Body of pancreas (tissue), 4 donors: ENCODE measurements around the gene CASZ1. TPM values are rescaled to one million over a fixed set of nuclear protein-coding genes. Genes with fewer than 3 reads are reported as not detected.

Source experiments
- ATAC-seq: fragments of 150-250 bp; one replicate; pipeline ENCODE4 v1.9.1; 2016
- DNase-seq, 4 donors: peaks; one replicate each; pipeline ENCODE4 v3.0.0-alpha.2; 2019
- H3K27ac ChIP-seq, 4 donors: fragments of 200-600 bp; sonication (generic); 1 replicate in 3 of 4; 2 replicates in 1 of 4; pipeline versions ENCODE4 v1.5.1 to v1.6.1; 2016 to 2019; ENCODE audit warnings: mild to moderate bottlenecking in 1 of 4, mixed read lengths in 1 of 4, moderate library complexity in 1 of 4
- H3K27me3 ChIP-seq, 2 donors: fragments of 200-600 bp; sonication (generic); one replicate each; pipeline ENCODE4 v1.6.0; 2016; ENCODE audit warnings: mild to moderate bottlenecking in 1 of 2
- H3K36me3 ChIP-seq, 2 donors: fragments of 200-600 bp; sonication (generic); replicated peaks in 1 of 2; 2 replicates each; pipeline ENCODE4 v1.5.1; 2016; ENCODE audit warnings: low read depth in 2 of 2; ENCODE audit not compliant: insufficient read depth in 1 of 2
- H3K4me1 ChIP-seq: fragments of 200-600 bp; sonication (generic); one replicate; pipeline ENCODE4 v1.6.0; 2016
- H3K4me3 ChIP-seq, 2 donors: fragments of 200-600 bp; sonication (generic); 1 replicate in 1 of 2; 2 replicates in 1 of 2; pipeline ENCODE4 v1.5.1; 2016 to 2019
- H3K9me3 ChIP-seq, 3 donors: fragments of 200-600 bp; sonication (generic); 1 replicate in 2 of 3; 2 replicates in 1 of 3; pipeline ENCODE4 v1.5.1; 2016
- CTCF ChIP-seq, 7 experiments: fragments of 450-650 bp in 4 of 7; fragments of 200-600 bp in 3 of 7; sonication (generic) in 3 of 7; IDR thresholded peaks; one replicate each; pipeline ENCODE4 v1.5.1; 2016 to 2019; ENCODE audit warnings: antibody characterized with exemption in 7 of 7
- POLR2A ChIP-seq, 3 donors: fragments of 450-650 bp; IDR thresholded peaks; one replicate each; pipeline ENCODE4 v1.6.1; 2016; ENCODE audit warnings: antibody characterized with exemption in 3 of 3, mild to moderate bottlenecking in 2 of 3
- WGBS, 2 donors: methylation state at CpG; one replicate each; pipeline ENCODE4 v1.1.5; 2017; 5-methylcytosine and 5-hydroxymethylcytosine counted together
- intact Hi-C: fragments of 100-400 bp; cut with DNase I; formaldehyde crosslinking; loops from one replicate; pipeline ENCODE4 v1.15.1; 2023
- total RNA-seq, 2 donors: library from RNA; depleted of rRNA; stranded (reverse); fragments of >200 nt; gene quantifications; one replicate each; pipeline ENCODE4 v1.1.0, GENCODE V29; 2016

CASZ1 gene
- total RNA-seq, 2 donors from 2014 or later, result 9.3 to 14.2 TPM

GRCh38 chr1:10833630-10834557 lies 37.4 kb upstream of the CASZ1 start:
- H3K9me3 ChIP-seq, result no peaks in the 10 kb centered on the region
- H3K27ac ChIP-seq, result no peak overlapping the region
- H3K4me3 ChIP-seq, result no peak overlapping the region
- DNase-seq (no peak), ATAC-seq (no peak)
- no peak for TF ChIP-seq POLR2A (IDR thresholded peaks at IDR 0.05)
- TF ChIP-seq CTCF (IDR thresholded peaks at IDR 0.05), result no peak
- H3K36me3 ChIP-seq, result no peaks in the 10 kb centered on the region
- H3K27me3 ChIP-seq, result no peaks in the 10 kb centered on the region
- 66 to 69% methylated on average over 9 of the region's 9 CpGs for WGBS, 2 donors
- intact Hi-C loops, result no loop called here
- H3K4me1 ChIP-seq, result peaks cover 7% of the 10 kb centered on the region

- H3K27me3 ChIP-seq, result no peaks in the 10 kb centered on the region
- DNase-seq, result no peak
- no peaks in the 10 kb centered on the region for H3K36me3 ChIP-seq
- no peak for TF ChIP-seq CTCF (IDR thresholded peaks at IDR 0.05)
- TF ChIP-seq POLR2A (IDR thresholded peaks at IDR 0.05), result no peak
- no peaks in the 10 kb centered on the region for H3K9me3 ChIP-seq
- WGBS, 2 donors, result 56 to 78% methylated on average over 3 of the region's 3 CpGs
- intact Hi-C loops, result no loop called here
- peaks cover 16% of the 10 kb centered on the region for H3K4me1 ChIP-seq
- no peak for ATAC-seq
- no peak overlapping the region for H3K27ac ChIP-seq
- H3K4me3 ChIP-seq, result no peak overlapping the region
These were observed 36.3 kb upstream of the CASZ1 start for GRCh38 chr1:10832703-10833102.

GRCh38 chr1:10830961-10831668 lies 34.7 kb upstream of the CASZ1 start:
- DNase-seq, result no peak
- Histone ChIP-seq H3K27me3 (no peaks in the 10 kb centered on the region), H3K36me3 (no peaks in the 10 kb centered on the region), H3K4me3 (no peak overlapping the region), H3K9me3 (no peaks in the 10 kb centered on the region), H3K27ac (no peak overlapping the region), H3K4me1 (peaks cover 20% of the 10 kb centered on the region)
- intact Hi-C loops, result no loop called here
- TF ChIP-seq CTCF (IDR thresholded peaks at IDR 0.05), result no peak
- TF ChIP-seq POLR2A (IDR thresholded peaks at IDR 0.05), result no peak
- no peak for ATAC-seq
- 68 to 78% methylated on average over 4 to 10 of the region's 10 CpGs for whole genome bisulfite sequencing, 2 donors

GRCh38 chr1:10829965-10830515 lies 33.6 kb upstream of the CASZ1 start:
- Histone ChIP-seq H3K27ac (no peak overlapping the region), H3K4me1 (peaks cover 13% of the 10 kb centered on the region), H3K9me3 (no peaks in the 10 kb centered on the region), H3K4me3 (no peak overlapping the region), H3K27me3 (no peaks in the 10 kb centered on the region), H3K36me3 (no peaks in the 10 kb centered on the region)
- intact Hi-C loops, result no loop called here
- TF ChIP-seq CTCF (IDR thresholded peaks at IDR 0.05) (no peak), POLR2A (IDR thresholded peaks at IDR 0.05) (no peak)
- ATAC-seq (no peak), DNase-seq (no peak)
- whole genome bisulfite sequencing, 2 donors, result 72 to 81% methylated on average over 6 to 17 of the region's 17 CpGs
